Heart left ventricle (tissue), 16 donors: Measurements from ENCODE around the gene GPR12. TPM values are rescaled to one million over a fixed set of nuclear protein-coding genes. Genes with fewer than 3 reads are reported as not detected.

ENCODE experiments used
- ATAC-seq, 4 donors: fragments of 200-7000 bp; cut with Tn5 transposase; one replicate each; pipeline ENCODE4 v1.9.1; 2020 to 2022; ENCODE audit warnings: moderate library complexity in 4 of 4, mild to moderate bottlenecking in 3 of 4, moderate number of reproducible peaks in 1 of 4
- DNase-seq, 5 donors: peaks; one replicate each; pipeline ENCODE4 v3.0.0-alpha.2; 2020
- H3K27ac ChIP-seq, 12 donors: fragments of 200-600 bp; sonication (generic) in 4 of 12; one replicate each; pipeline versions ENCODE4 v1.5.0 to v1.8.0; 2016 to 2022; ENCODE audit warnings: mild to moderate bottlenecking in 2 of 12
- H3K27me3 ChIP-seq, 9 donors: fragments of 200-600 bp; sonication (generic) in 2 of 9; one replicate each; pipeline versions ENCODE4 v1.5.1 to v1.8.0; 2016 to 2022; ENCODE audit warnings: mild to moderate bottlenecking in 3 of 9
- H3K36me3 ChIP-seq, 9 donors: fragments of 200-600 bp; sonication (generic) in 2 of 9; one replicate each; pipeline versions ENCODE4 v1.5.0 to v1.8.0; 2018 to 2022; ENCODE audit warnings: mild to moderate bottlenecking in 2 of 9
- H3K4me1 ChIP-seq, 12 donors: fragments of 200-600 bp; sonication (generic) in 4 of 12; one replicate each; pipeline versions ENCODE4 v1.5.0 to v1.8.0; 2016 to 2022; ENCODE audit warnings: mild to moderate bottlenecking in 3 of 12
- H3K4me3 ChIP-seq, 12 donors: fragments of 200-600 bp; sonication (generic) in 4 of 12; one replicate each; pipeline versions ENCODE4 v1.5.0 to v1.8.0; 2017 to 2022; ENCODE audit warnings: mild to moderate bottlenecking in 9 of 12, moderate library complexity in 4 of 12
- H3K9me3 ChIP-seq, 12 donors: fragments of 200-600 bp; sonication (generic) in 4 of 12; one replicate each; pipeline versions ENCODE4 v1.5.0 to v1.8.0; 2016 to 2022; ENCODE audit warnings: mild to moderate bottlenecking in 1 of 12
- POLR2A ChIP-seq, 2 donors: fragments of 450-650 bp; IDR thresholded peaks; one replicate each; pipeline ENCODE4 v1.6.1; 2017; ENCODE audit warnings: antibody characterized with exemption in 2 of 2, mild to moderate bottlenecking in 2 of 2, moderate library complexity in 2 of 2
- WGBS, 4 donors: extraction: QIAGEN DNeasy Blood & Tissue Kit in 2 of 4; methylation state at CpG; one replicate each; pipeline versions ENCODE4 v1.1.5 to v1.1.7; 2013 to 2018; 5-methylcytosine and 5-hydroxymethylcytosine counted together
- intact Hi-C, 10 donors: fragments of 100-400 bp; cut with DNase I; formaldehyde crosslinking; loops; one replicate each; pipeline versions ENCODE4 v1.11.1 to v1.14.2; 2022
- polyA plus RNA-seq, 2 donors: library from polyadenylated mRNA; stranded (reverse); fragments of 200-250 nt; gene quantifications; one replicate each; pipeline ENCODE4 v1.2.3, GENCODE V29; 2013
- total RNA-seq, 9 donors: library from RNA; depleted of rRNA in 2 of 9; stranded (reverse); fragments of >200 nt in 2 of 9; fragmentation: NEBNext Ultra II Directional in 3 of 9; extraction: Animal tissue kit (Norgen Biotek cat#: 25700) in 3 of 9; gene quantifications; one replicate each; pipeline versions ENCODE4 v1.1.0 to v1.2.4, GENCODE V29; 2016 to 2023
- TF ChIP-seq, protein P1 (sequence below), 12 donors: fragments of 200-600 bp; sonication (generic) in 4 of 12; IDR thresholded peaks; one replicate each; pipeline versions ENCODE4 v1.5.0 to v1.8.0; 2018 to 2022; ENCODE audit warnings: antibody characterized with exemption in 12 of 12, mild to moderate bottlenecking in 5 of 12
- donor health status: ischemic (EF 13 %, LVEDD 7.1; RV severe dilation, severe dysfunction).
- donor health status: healthy with polysubstance abuse.
- donor health status: DM: no; HTN: yes; CAD: no.
- donor health status: DM: no; HTN: no; CAD: no.
- donor health status: ischemic (EF 25% LVEDD 6.9; RV normal size, moderate dysfunction).
- donor health status: ischemic (EF 25% LVEDD 5.7; RV mildly dilated, moderate dysfunction).
- donor health status: healthy.
- donor health status: DM: yes; HTN: yes; CAD: no.
- donor health status: ischemic (EF 35%, LVEDD 5.7; RV mildly dilated, moderate dysfunction).
- donor health status: nonischemic (EF 11% LVEDD 7.7; RV severe dilation, severe dysfunction).
- donor health status: DM: yes; HTN: yes; CAD: no.
- donor health status: PGD.
- donor health status: ischemic (EF 29% LVEDD 5.4; RV normal size, mild dysfunction).
- donor health status: nonischemic (EF 23%, LVEDD 6.1; RV moderate dilation, normal function).

Gene GPR12
- total and polyA plus RNA-seq, 11 donors, result 0.01 to 0.20 (median 0.15) TPM; not detected in 4

DNA sequence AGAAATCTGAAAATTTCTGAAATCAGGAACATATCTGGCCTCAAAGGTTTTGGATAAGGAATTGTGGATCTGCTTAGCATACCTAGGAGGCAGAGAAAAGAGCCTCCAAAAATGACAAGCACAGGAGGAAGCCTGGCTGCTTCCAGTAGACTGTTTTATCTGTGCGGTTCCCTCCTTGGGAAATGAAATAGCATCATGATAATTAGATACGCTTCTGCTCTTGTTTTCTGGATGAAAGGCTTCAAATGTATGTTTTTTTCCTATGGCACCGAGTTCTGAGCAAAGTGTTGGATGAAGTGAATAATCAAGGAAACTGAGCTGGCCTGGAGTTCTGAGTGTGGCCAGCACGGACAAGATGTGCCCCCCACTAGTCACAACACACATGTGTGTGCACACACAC lies 19.8 kb upstream of the GPR12 start:
- TF ChIP-seq POLR2A (IDR thresholded peaks at IDR 0.05), result no peak
- TF ChIP-seq, protein P1, sequence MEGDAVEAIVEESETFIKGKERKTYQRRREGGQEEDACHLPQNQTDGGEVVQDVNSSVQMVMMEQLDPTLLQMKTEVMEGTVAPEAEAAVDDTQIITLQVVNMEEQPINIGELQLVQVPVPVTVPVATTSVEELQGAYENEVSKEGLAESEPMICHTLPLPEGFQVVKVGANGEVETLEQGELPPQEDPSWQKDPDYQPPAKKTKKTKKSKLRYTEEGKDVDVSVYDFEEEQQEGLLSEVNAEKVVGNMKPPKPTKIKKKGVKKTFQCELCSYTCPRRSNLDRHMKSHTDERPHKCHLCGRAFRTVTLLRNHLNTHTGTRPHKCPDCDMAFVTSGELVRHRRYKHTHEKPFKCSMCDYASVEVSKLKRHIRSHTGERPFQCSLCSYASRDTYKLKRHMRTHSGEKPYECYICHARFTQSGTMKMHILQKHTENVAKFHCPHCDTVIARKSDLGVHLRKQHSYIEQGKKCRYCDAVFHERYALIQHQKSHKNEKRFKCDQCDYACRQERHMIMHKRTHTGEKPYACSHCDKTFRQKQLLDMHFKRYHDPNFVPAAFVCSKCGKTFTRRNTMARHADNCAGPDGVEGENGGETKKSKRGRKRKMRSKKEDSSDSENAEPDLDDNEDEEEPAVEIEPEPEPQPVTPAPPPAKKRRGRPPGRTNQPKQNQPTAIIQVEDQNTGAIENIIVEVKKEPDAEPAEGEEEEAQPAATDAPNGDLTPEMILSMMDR (IDR thresholded peaks at IDR 0.05), result no peak
- intact Hi-C loops, result no loop called here

DNA sequence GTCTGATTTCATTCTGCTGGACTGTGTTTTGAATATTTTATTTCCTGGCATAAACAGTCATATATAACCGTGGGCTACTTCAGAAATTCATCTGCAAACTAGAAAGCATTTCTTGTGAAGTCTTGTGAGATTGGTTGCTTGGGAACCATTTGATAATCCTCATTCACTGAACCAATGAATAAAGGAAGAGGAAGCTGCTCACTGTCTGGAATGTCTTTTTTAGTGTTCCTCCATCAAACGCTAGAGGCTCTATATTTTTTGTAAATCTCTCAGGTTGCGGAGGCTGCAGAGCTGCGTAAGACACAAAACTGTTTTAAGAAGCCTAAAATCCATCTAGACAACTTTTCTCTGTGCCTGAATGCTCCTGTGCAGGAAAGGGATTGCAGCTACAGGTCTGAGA lies 18.7 kb upstream of the GPR12 start:
- H3K36me3 ChIP-seq, result no peaks in the 10 kb centered on the region
- intact Hi-C loops, result no loop called here
- no peak overlapping the region for H3K27ac ChIP-seq
- TF ChIP-seq, protein P1 (IDR thresholded peaks at IDR 0.05), result no peak
- peaks cover 0 to 11% (median 0%) of the 10 kb centered on the region in 9 donors for H3K27me3 ChIP-seq
- H3K9me3 ChIP-seq, result peaks cover 0 to 10% (median 0%) of the 10 kb centered on the region in 12 donors
- 77 to 82% (median 78%) methylated on average over 4 of the region's 4 CpGs for WGBS, 4 donors
- H3K4me3 ChIP-seq, result no peak overlapping the region
- no peaks in the 10 kb centered on the region for H3K4me1 ChIP-seq
- no peak for ATAC-seq
- DNase-seq, result no peak

More for the DNA sequence above, 19.8 kb upstream of the GPR12 start:
- DNase-seq (no peak), ATAC-seq (no peak)
- 76 to 83% (median 77%) methylated on average over 4 of the region's 4 CpGs for WGBS, 4 donors
- Histone ChIP-seq H3K4me3 (no peak overlapping the region), H3K36me3 (no peaks in the 10 kb centered on the region), H3K27ac (no peak overlapping the region), H3K27me3 (peaks cover 0 to 13% (median 3%) of the 10 kb centered on the region in 9 donors), H3K4me1 (peaks cover 0 to 6% (median 0%) of the 10 kb centered on the region in 12 donors), H3K9me3 (peaks cover 0 to 10% (median 0%) of the 10 kb centered on the region in 12 donors)

DNA sequence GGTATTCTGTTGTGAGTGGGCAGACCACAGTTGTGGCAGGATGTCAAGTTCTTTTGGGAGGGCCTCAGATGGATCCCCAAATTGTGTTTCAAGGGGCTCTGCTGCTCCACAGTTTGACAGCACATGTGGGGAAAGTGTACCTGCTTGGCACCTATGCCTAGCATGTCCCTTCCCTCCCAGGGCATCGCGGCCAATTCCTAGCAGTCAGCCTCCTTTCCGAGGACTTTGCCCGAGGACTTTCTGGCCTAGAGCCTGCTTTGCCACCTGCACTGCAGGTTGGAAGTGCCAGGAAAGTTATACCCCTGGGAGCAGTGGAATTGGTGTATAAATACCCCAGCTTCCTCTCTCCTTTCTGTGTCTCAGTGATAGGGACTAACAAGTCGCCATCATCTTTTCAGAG lies 11.9 kb upstream of the GPR12 start:
- Histone ChIP-seq H3K27me3 (peaks cover 0 to 9% (median 0%) of the 10 kb centered on the region in 9 donors), H3K27ac (no peak overlapping the region), H3K4me3 (no peak overlapping the region), H3K36me3 (no peaks in the 10 kb centered on the region), H3K4me1 (no peaks in the 10 kb centered on the region), H3K9me3 (peaks cover 0 to 5% (median 0%) of the 10 kb centered on the region in 12 donors)
- TF ChIP-seq, protein P1 (IDR thresholded peaks at IDR 0.05), result no peak
- TF ChIP-seq POLR2A (IDR thresholded peaks at IDR 0.05), result no peak
- intact Hi-C loops, result no loop called here
- no peak for ATAC-seq
- no peak for DNase-seq
- 78 to 92% (median 87%) methylated on average over 5 of the region's 5 CpGs for WGBS, 4 donors

DNA sequence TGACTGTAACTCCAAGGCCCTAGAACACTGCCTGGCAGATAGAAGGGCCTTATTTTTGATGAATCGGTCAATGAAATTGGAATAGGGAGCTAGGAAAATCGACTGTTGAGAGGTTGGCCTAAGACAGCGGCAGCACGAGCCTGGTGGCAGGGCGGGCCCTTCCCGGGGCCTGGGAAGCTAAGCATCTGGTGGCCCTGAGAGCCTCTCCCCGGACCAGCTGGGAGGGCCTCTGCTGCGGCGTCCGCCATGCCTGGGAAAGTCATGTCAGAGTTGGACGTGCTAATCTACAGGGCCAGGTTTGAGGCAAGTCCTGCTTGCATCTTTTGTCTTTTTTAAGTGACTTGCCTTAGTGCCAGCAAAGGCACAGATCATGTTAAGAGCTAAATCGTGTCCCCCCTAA lies 11.2 kb upstream of the GPR12 start:
- Histone ChIP-seq H3K9me3 (peaks cover 0 to 5% (median 0%) of the 10 kb centered on the region in 12 donors), H3K4me3 (no peak overlapping the region), H3K4me1 (no peaks in the 10 kb centered on the region), H3K36me3 (no peaks in the 10 kb centered on the region), H3K27ac (no peak overlapping the region), H3K27me3 (peaks cover 0 to 16% (median 0%) of the 10 kb centered on the region in 9 donors)
- TF ChIP-seq, protein P1 (IDR thresholded peaks at IDR 0.05), result no peak
- TF ChIP-seq POLR2A (IDR thresholded peaks at IDR 0.05), result no peak
- ATAC-seq, result no peak
- intact Hi-C loops, result no loop called here
- no peak for DNase-seq
- 80 to 88% (median 84%) methylated on average over 12 of the region's 12 CpGs for WGBS, 4 donors
